ENCODE measurements around the gene LAPTM5. TPM values are rescaled to one million over a fixed set of nuclear protein-coding genes. Genes with fewer than 3 reads are reported as not detected.
A peak's percentile ranks its signal among the peaks of the same experiment; 100 is the strongest.

The LAPTM5 gene
- total and polyA plus RNA-seq, 2 of the 13 experiments (the other 11 are each of a cell fraction or from before 2014, with no cell fraction given): 0.41 to 0.86 TPM

GRCh38 chr1:30783256-30783915, 25.8 kb upstream of the LAPTM5 start (continued):
- TF ChIP-seq AHDC1 (CRISPR knock-in tag; IDR thresholded peaks at IDR 0.05; ENCODE audit: borderline replicate concordance) (0 out of 2 replicates have a peak, but pooled peaks have one; percentile 25), SAFB2 (CRISPR knock-in tag; IDR thresholded peaks at IDR 0.05; ENCODE audit: borderline replicate concordance, low read depth) (no peak), NCOR1 (IDR thresholded peaks at IDR 0.05; ENCODE audit: borderline replicate concordance, low read length) (peak; percentile 17; the same call in 1 of the 2 replicates), ZMYM4 (CRISPR knock-in tag; IDR thresholded peaks at IDR 0.05) (0 out of 2 replicates have a peak, but pooled peaks have one; percentile 33), RFXANK (CRISPR knock-in tag; IDR thresholded peaks at IDR 0.05) (no peak), ESRRA (CRISPR knock-in tag; IDR thresholded peaks at IDR 0.05; ENCODE audit: low read depth) (0 out of 2 replicates have a peak, but pooled peaks have one; percentile 20), TRIM24 (CRISPR knock-in tag; IDR thresholded peaks at IDR 0.05) (0 out of 2 replicates have a peak, but pooled peaks have one; percentile 16), HMGXB4 (CRISPR knock-in tag; IDR thresholded peaks at IDR 0.05; ENCODE audit: borderline replicate concordance in 1 of 2, low read depth in 1 of 2) (0 out of 4 replicates have a peak, but pooled peaks of 1 of the 2 experiments have one; percentile 2), HDAC1 (CRISPR knock-in tag; IDR thresholded peaks at IDR 0.05) (peak; percentile 59; the same call in 1 of the 2 replicates)

Measured in HepG2 (cell line).